ENCODE measurements around the gene PIP5KL1. TPM values are rescaled to one million over a fixed set of nuclear protein-coding genes. Genes with fewer than 3 reads are reported as not detected.

Gene PIP5KL1
- total and polyA plus RNA-seq, 2 of the 8 experiments (the other 6 are each of a cell fraction or from before 2014, with no cell fraction given): 13.4 to 15.4 TPM

GRCh38 chr9:127878652-127879390, 51.8 kb downstream of the PIP5KL1 start (continued):
- TF ChIP-seq RAD21 (IDR thresholded peaks at IDR 0.05 in 1 of 2, conservative IDR thresholded peaks at IDR 0.05 in 1 of 2; ENCODE audit: low read depth in 2 of 2, low read length in 2 of 2) (no peak), EZH2 (IDR thresholded peaks at IDR 0.05; ENCODE audit: low read depth, low read length, severe bottlenecking) (no peak)
